HG03439 (cell line): ENCODE measurements around the gene UROD.
"Not testable (repeated sequence)": the region's sequence is repeated elsewhere in the genome, so short reads cannot be mapped to it uniquely, and the experiment has no call there.

Source experiments
- ATAC-seq: cut with Tn5 transposase; IDR thresholded peaks from one replicate; pipeline ENCODE4 v1.9.1; 2021; ENCODE audit warnings: mild to moderate bottlenecking, moderate library complexity; ENCODE audit not compliant: unreplicated experiment

UROD gene

DNA sequence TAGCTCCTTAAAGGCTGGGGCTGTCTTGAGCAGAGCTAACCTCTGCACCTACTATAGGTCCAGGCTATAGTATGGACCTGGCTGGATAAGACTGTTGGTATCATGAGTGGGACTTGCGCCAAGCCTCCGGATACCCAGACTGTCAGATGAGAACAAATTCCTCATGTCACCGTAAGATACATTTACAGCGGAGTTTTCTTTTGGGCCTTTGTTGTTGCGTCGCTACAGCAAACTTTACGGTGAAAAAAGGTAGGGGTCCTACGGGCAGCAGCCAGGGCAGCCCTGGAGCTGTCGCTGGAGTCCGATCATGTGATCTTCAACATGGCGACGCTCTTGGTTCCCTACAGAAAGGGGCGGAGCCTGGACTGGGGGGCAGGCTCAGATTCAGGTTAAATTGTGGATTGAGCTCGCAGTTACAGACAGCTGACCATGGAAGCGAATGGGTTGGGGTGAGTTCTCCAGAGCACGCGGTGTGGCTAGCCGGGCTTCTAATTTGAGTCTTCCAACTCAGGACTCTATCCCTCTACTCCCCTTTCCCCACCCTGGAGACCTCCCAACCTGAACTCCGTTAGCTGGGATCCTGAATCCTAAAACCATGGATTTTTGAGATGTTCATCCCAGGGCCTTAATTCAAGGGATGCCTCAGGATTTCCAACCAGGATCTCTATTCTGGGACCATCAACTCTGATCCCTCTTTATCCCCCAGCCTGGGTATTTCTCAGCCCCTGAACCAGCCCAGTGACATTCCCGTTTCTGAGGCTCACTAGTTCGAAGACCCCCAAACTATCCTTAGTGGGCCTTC lies at the start of gene UROD:
UROD (plus strand) TSS at position 418 of the 802 bp plus-strand sequence; CDS start at position 430, 12 bp downstream.
- ATAC-seq, result peak; percentile 63

- ATAC-seq, result no peak
Measured at GRCh38 chr1:44962729-44963128, 49.3 kb upstream of the UROD start.

GRCh38 chr1:44964396-44964795 lies 47.7 kb upstream of the UROD start:
- no peak for ATAC-seq

GRCh38 chr1:44970317-44970716 lies 41.7 kb upstream of the UROD start:
- no peak for ATAC-seq

GRCh38 chr1:44973645-44974044 lies 38.4 kb upstream of the UROD start:
- ATAC-seq, result no peak

- ATAC-seq, result no peak
Measured at GRCh38 chr1:44976252-44976651, 35.8 kb upstream of the UROD start.

- not testable (repeated sequence) for ATAC-seq
Measured at GRCh38 chr1:44977372-44977771, 34.7 kb upstream of the UROD start.

DNA sequence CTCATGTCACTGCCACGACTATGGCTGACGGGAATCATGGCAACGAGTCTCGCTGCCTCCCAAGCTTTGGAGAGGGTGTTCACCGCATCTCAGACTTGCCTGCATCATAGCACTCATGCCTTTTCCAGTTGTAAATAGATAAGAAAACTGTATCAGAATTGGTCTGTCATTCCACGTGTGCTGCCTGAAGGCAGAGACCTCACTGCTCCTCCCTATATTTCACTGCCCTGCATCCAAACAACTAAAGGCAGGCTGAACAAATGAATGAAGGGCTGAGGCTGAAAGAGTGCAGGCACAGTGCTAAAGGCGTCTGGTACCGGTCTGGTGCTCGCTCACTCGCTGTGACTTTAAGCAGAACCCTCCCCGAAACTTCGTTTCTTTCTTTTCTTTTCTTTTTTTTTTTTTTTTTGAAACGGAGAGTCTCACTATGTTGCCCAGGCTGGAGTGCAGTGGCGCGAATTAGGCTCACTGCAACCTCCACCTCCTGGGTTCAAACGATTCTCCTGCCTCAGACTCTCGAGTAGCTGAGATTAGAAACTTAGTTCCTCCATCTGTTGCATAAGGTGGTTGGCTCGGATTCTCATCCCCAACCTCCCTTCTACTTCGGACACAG lies 26.2 kb upstream of the UROD start:
- peak; percentile 14 for ATAC-seq

- ATAC-seq, result no peak
Measured at GRCh38 chr1:44988531-44989156, 23.4 kb upstream of the UROD start.

GRCh38 chr1:44994309-44994898 lies 17.6 kb upstream of the UROD start:
- no peak for ATAC-seq

DNA sequence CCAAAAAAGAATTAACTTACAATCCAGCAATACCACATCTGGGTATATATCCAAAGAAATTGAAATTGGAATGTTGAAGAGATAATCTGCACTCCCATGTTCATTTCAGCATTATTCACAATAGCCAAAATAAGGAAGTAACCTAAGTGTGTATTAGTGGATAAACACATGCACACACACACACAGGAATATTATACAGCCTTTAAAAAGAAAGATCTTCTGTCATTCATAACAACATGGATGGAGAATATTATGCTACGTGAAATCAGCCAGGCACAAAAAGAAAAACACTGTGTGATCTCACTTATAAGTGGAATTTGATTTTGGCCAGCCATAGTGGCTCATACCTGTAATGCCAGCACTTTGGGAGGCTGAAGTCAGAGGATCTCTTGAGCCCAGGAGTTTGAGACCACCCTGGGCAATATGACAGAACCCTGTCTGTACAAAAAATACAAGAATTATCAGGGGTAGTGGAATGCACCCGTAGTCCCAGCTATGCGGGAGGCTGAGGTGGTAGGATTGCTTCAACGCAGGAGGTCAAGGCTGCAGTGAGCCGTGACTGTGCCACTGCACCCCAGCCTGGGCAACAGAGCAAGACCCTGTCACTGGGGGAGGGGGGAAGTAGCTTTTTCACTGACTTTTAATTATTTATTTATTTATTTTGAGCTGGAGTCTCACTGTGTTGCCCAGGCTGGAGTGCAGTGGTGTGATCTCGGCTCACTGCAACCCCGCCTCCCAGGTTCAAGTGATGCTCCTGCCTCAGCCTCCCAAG lies 16.4 kb upstream of the UROD start:
- no peak for ATAC-seq

DNA sequence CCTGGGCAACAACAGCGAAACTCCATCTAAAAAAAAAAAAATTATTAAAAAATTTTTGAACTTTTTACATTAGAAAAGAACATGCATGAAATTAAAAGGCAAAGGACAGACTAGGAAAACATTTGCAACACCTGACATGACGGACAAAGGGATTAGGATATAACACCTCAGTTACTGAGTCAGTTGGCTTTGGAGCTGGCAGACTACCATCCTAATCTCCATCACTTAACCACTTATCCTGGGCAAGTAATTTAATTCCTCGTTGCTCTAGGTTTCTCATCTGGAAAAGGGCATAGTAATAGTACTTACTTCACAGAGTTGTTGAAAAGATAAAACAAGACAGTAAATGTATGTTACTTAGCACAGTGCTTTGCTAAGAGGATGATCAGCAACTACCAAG lies 12.8 kb upstream of the UROD start:
- ATAC-seq, result no peak

GRCh38 chr1:45001011-45001481 lies 11.0 kb upstream of the UROD start:
- ATAC-seq, result no peak

- ATAC-seq, result not testable (repeated sequence)
Measured at GRCh38 chr1:45001576-45001975, 10.5 kb upstream of the UROD start.

DNA sequence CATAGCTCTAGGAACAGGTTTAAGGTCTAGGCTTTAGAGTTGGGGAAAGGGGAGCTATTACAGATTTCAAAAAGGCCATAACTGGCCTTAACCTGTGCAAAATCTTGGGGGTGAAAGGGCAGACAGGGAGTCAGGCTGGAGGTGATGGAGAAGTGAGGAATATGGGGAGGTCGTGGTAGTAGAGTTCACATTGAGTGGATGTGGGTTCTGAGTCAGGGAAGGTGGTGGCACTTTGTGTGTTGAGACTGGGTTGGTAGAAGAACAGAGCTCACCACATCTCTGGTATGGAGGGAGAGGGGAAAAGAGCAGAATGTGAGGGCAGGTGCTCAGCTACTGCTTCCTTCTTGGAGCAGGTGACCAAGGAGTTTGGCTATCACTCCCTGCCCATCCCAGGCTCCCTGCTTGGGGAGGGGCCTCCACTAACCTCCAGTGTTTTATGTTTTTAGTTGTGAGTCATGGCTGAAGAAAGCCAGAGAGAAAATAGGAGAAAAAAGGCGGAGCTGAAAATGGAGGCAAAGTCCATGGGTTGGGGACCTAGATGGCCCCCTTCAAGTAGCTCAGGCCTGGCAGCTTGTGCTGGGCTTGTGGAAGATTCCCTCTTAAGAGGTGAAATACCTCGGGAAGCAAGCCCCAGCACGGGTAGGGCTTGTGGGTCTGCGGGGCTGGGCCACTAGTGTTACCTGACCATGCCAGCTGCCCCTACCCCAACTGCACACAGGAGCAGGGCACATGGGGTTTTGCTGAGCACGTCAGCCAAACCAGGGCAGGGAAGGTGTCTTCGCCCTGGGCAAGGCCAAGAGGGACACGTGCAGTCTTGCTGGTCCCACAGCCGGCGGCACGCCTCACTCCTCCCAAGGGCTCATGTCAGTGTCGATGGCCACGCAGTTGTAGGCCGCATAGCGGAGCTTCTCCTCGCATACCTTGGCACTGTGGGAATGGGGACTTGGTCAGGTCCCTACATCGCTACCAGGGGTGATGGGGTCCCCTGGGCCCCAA lies 9.1 kb upstream of the UROD start:
- ATAC-seq, result no peak

DNA sequence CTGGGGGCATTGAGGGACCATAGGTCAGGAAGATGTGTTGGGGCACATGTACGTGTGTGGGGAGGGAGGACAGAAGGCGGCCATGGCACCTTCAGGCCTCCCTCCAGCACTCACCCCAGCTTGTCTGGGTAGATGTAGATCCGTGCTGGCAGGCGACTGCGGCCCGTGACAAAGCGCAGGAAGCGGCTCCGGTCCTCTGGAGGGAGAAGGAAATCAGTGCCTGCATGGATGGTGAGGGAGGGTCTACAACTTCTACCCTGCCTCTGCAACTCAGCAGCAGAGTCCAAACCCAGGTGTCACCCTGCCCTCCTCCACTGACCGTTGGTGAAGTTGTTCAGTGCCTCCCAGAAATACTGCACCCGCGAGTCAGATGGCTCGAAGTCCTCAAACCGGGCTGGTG lies 8.3 kb upstream of the UROD start:
- ATAC-seq, result no peak

GRCh38 chr1:45004281-45004920 lies 7.7 kb upstream of the UROD start:
- ATAC-seq, result no peak

DNA sequence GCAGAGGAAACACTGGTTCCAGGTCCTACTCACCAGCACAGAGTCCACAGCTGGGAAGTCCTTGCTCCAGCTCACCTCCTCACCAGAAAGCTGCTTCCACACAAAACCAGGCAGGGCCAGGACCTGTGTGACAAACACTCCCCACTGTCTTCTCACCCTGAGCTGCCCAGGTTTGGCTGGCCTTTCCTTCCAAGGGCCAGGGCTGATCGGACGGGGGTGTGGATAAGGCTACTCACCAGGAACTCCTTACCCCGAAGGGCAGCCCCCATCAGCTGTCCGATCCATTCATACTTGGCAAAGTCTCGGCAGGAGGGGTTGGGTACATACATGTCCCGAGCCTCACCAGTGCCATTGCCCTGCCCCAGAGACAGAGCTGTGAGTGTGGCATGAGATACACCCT lies 6.3 kb upstream of the UROD start:
- no peak for ATAC-seq

DNA sequence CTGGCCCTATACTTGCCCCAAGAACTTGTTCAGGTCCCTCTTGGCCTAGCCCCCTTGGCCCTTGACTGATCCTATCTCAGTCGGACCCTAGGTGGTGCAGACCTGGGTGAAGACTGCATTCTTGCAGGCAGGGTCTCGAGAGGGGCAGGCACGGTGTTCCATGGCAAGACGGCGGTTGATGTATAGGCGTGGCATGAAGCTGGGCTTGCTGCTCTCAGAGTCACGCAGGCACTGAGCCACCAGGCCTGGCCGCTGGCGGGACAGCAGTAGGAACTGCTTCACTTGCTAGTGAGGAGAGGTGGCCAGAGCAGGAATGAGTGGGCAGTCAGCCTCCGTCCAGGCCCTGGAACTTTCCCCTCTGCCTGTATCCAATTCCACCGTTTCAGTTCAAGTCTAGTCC lies 4.7 kb upstream of the UROD start:
- no peak for ATAC-seq
